ENCODE results near the gene PRUNE2.

Gene PRUNE2

GRCh38 chr9:76664120-76664519, 241.8 kb downstream of the PRUNE2 start:
- peaks cover 9% of the 10 kb centered on the region for H3K4me1 ChIP-seq (ENCODE audit: control insufficient read depth, low read length)
- H3K4me3 ChIP-seq (ENCODE audit: low read length): no peak overlapping the region
- H3K9me3 ChIP-seq (ENCODE audit: control insufficient read depth, insufficient read depth, low read length): no peaks in the 10 kb centered on the region
- H3K36me3 ChIP-seq (ENCODE audit: control insufficient read depth, low read length): no peaks in the 10 kb centered on the region
- H3K9me2 ChIP-seq (replicated peaks; ENCODE audit: control insufficient read depth, low read length): no peaks in the 10 kb centered on the region
- H3K27me3 ChIP-seq (ENCODE audit: control insufficient read depth, low read length): no peaks in the 10 kb centered on the region
- no peaks in the 10 kb centered on the region for H3F3A ChIP-seq (ENCODE audit: control insufficient read depth, insufficient read depth)
- TF ChIP-seq CTCF (IDR thresholded peaks at IDR 0.05; ENCODE audit: low read depth, low read length, poor library complexity, severe bottlenecking) (no peak), EZH2phosphoT487 (IDR thresholded peaks at IDR 0.05; ENCODE audit: borderline replicate concordance, low read length) (no peak)
- no peaks in the 10 kb centered on the region for H4K20me1 ChIP-seq (ENCODE audit: control insufficient read depth, insufficient read depth, low read depth, low read length)
- H3K79me2 ChIP-seq (ENCODE audit: control insufficient read depth, low read length): no peaks in the 10 kb centered on the region
- no peak overlapping the region for H3K4me2 ChIP-seq (ENCODE audit: low read length)
- H3K27ac ChIP-seq (ENCODE audit: low read depth, low read length): no peak overlapping the region

- TF ChIP-seq CTCF (IDR thresholded peaks at IDR 0.05; ENCODE audit: low read depth, low read length, poor library complexity, severe bottlenecking) (no peak), EZH2phosphoT487 (IDR thresholded peaks at IDR 0.05; ENCODE audit: borderline replicate concordance, low read length) (no peak)
- H3K9me2 ChIP-seq (replicated peaks; ENCODE audit: control insufficient read depth, low read length): no peaks in the 10 kb centered on the region
- H3K4me3 ChIP-seq (ENCODE audit: low read length): no peak overlapping the region
- H3F3A ChIP-seq (ENCODE audit: control insufficient read depth, insufficient read depth): no peaks in the 10 kb centered on the region
- H3K27ac ChIP-seq (ENCODE audit: low read depth, low read length): no peak overlapping the region
- H3K36me3 ChIP-seq (ENCODE audit: control insufficient read depth, low read length): no peaks in the 10 kb centered on the region
- H3K79me2 ChIP-seq (ENCODE audit: control insufficient read depth, low read length): no peaks in the 10 kb centered on the region
- no peaks in the 10 kb centered on the region for H4K20me1 ChIP-seq (ENCODE audit: control insufficient read depth, insufficient read depth, low read depth, low read length)
- no peaks in the 10 kb centered on the region for H3K9me3 ChIP-seq (ENCODE audit: control insufficient read depth, insufficient read depth, low read length)
- no peaks in the 10 kb centered on the region for H3K27me3 ChIP-seq (ENCODE audit: control insufficient read depth, low read length)
- peaks cover 24% of the 10 kb centered on the region for H3K4me1 ChIP-seq (ENCODE audit: control insufficient read depth, low read length)
- no peak overlapping the region for H3K4me2 ChIP-seq (ENCODE audit: low read length)
Measured at GRCh38 chr9:76662476-76663281, 243.2 kb downstream of the PRUNE2 start.

- peak overlapping the region; percentile 48 for H3K4me2 ChIP-seq (ENCODE audit: low read length)
- no peaks in the 10 kb centered on the region for H3K27me3 ChIP-seq (ENCODE audit: control insufficient read depth, low read length)
- H3K27ac ChIP-seq (ENCODE audit: low read depth, low read length): peak overlapping the region; percentile 6; the same call in 1 of the 2 replicates
- H3K4me1 ChIP-seq (ENCODE audit: control insufficient read depth, low read length): peaks cover 60% of the 10 kb centered on the region
- peak; percentile 85 for TF ChIP-seq CTCF (IDR thresholded peaks at IDR 0.05; ENCODE audit: low read depth, low read length, poor library complexity, severe bottlenecking)
- TF ChIP-seq EZH2phosphoT487 (IDR thresholded peaks at IDR 0.05; ENCODE audit: borderline replicate concordance, low read length): no peak
- no peaks in the 10 kb centered on the region for H3K9me2 ChIP-seq (replicated peaks; ENCODE audit: control insufficient read depth, low read length)
- no peaks in the 10 kb centered on the region for H3K36me3 ChIP-seq (ENCODE audit: control insufficient read depth, low read length)
- no peaks in the 10 kb centered on the region for H4K20me1 ChIP-seq (ENCODE audit: control insufficient read depth, insufficient read depth, low read depth, low read length)
- no peaks in the 10 kb centered on the region for H3K9me3 ChIP-seq (ENCODE audit: control insufficient read depth, insufficient read depth, low read length)
- H3K4me3 ChIP-seq (ENCODE audit: low read length): no peak overlapping the region
- no peaks in the 10 kb centered on the region for H3F3A ChIP-seq (ENCODE audit: control insufficient read depth, insufficient read depth)
- no peaks in the 10 kb centered on the region for H3K79me2 ChIP-seq (ENCODE audit: control insufficient read depth, low read length)
Measured at GRCh38 chr9:76658510-76659231, 247.2 kb downstream of the PRUNE2 start.
